ENCODE results near the gene ALKBH4.

The ALKBH4 gene

DNA sequence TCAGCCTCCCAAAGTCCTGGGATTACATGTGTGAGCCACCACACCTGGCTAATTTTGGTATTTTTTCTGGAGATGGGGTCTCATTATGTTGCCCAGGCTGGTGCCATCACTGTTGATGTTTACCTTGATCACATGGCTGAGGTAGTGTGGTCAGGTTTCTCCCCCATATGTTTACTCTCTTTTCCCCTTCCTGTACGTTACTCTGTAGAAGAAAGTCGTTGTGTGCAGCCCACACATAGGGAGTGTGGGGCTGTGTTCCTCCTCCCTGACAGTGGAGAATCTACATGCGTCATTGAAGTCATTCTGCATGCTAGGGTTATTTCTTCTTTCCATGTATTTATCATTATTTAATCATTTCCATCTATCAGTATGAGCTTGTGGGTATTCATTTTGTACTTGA, 47.6 kb downstream of the ALKBH4 start:
- no peaks in the 10 kb centered on the region for H3K27me3 ChIP-seq (replicated peaks; ENCODE audit: insufficient read depth, low read length)
- no peak overlapping the region for H3K9ac ChIP-seq (ENCODE audit: low read length)
- H3K4me1 ChIP-seq (ENCODE audit: low read length): no peaks in the 10 kb centered on the region
- TF ChIP-seq EZH2 (optimal IDR thresholded peaks at IDR 0.05; ENCODE audit: low read depth, low read length) (no peak), EZH2phosphoT487 (IDR thresholded peaks at IDR 0.05; ENCODE audit: low read length) (no peak)
- TF ChIP-seq, protein P1, sequence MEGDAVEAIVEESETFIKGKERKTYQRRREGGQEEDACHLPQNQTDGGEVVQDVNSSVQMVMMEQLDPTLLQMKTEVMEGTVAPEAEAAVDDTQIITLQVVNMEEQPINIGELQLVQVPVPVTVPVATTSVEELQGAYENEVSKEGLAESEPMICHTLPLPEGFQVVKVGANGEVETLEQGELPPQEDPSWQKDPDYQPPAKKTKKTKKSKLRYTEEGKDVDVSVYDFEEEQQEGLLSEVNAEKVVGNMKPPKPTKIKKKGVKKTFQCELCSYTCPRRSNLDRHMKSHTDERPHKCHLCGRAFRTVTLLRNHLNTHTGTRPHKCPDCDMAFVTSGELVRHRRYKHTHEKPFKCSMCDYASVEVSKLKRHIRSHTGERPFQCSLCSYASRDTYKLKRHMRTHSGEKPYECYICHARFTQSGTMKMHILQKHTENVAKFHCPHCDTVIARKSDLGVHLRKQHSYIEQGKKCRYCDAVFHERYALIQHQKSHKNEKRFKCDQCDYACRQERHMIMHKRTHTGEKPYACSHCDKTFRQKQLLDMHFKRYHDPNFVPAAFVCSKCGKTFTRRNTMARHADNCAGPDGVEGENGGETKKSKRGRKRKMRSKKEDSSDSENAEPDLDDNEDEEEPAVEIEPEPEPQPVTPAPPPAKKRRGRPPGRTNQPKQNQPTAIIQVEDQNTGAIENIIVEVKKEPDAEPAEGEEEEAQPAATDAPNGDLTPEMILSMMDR (IDR thresholded peaks at IDR 0.05; ENCODE audit: low read length): no peak
- no peak overlapping the region for H2AFZ ChIP-seq (ENCODE audit: low read length)
- H4K20me1 ChIP-seq (ENCODE audit: insufficient read depth, low read length): no peaks in the 10 kb centered on the region
- H3K4me2 ChIP-seq (ENCODE audit: low read depth, low read length): no peak overlapping the region
- no peaks in the 10 kb centered on the region for H3K9me3 ChIP-seq (replicated peaks; ENCODE audit: insufficient read depth, low read length)
- no peak overlapping the region for H3K4me3 ChIP-seq (ENCODE audit: low read length)
- no peaks in the 10 kb centered on the region for H3F3A ChIP-seq (ENCODE audit: insufficient read depth, low read length)
- no peak for DNase-seq
- no peak overlapping the region for H3K27ac ChIP-seq (ENCODE audit: low read length)
- H3K36me3 ChIP-seq (replicated peaks; ENCODE audit: insufficient read depth, low read length): peaks cover 6% of the 10 kb centered on the region
- no peaks in the 10 kb centered on the region for H3K9me2 ChIP-seq (replicated peaks; ENCODE audit: insufficient read depth, low read length)
- peaks cover 58% of the 10 kb centered on the region for H3K79me2 ChIP-seq (ENCODE audit: low read length)

DNA sequence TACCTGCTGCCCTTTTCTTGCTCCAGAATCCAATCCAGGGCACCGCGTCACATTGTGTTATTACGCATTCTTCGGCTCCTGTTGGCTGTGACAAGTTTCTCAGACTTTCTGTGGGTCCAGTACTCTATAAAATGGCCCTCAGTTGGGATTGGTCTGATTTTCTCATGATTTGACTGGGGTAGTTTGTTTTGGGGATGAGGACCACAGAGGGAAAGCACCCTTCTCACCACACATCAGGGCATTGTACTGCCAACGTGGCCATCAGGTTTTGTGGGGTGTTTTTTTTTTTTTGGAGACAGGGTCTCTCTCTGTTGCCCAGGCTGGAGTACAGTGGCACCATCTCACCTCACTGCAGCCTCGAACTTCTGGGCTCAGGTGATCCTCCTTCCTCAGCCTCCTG, 48.3 kb downstream of the ALKBH4 start:
- no peaks in the 10 kb centered on the region for H3K9me3 ChIP-seq (replicated peaks; ENCODE audit: insufficient read depth, low read length)
- no peak overlapping the region for H2AFZ ChIP-seq (ENCODE audit: low read length)
- H3F3A ChIP-seq (ENCODE audit: insufficient read depth, low read length): no peaks in the 10 kb centered on the region
- H3K4me1 ChIP-seq (ENCODE audit: low read length): no peaks in the 10 kb centered on the region
- H3K27ac ChIP-seq (ENCODE audit: low read length): no peak overlapping the region
- H3K36me3 ChIP-seq (replicated peaks; ENCODE audit: insufficient read depth, low read length): peaks cover 6% of the 10 kb centered on the region
- no peak overlapping the region for H3K4me3 ChIP-seq (ENCODE audit: low read length)
- H3K9me2 ChIP-seq (replicated peaks; ENCODE audit: insufficient read depth, low read length): no peaks in the 10 kb centered on the region
- no peaks in the 10 kb centered on the region for H3K27me3 ChIP-seq (replicated peaks; ENCODE audit: insufficient read depth, low read length)
- H4K20me1 ChIP-seq (ENCODE audit: insufficient read depth, low read length): no peaks in the 10 kb centered on the region
- H3K9ac ChIP-seq (ENCODE audit: low read length): no peak overlapping the region
- DNase-seq: no peak
- TF ChIP-seq, protein P1 (IDR thresholded peaks at IDR 0.05; ENCODE audit: low read length): no peak
- no peak for TF ChIP-seq EZH2phosphoT487 (IDR thresholded peaks at IDR 0.05; ENCODE audit: low read length)
- no peak for TF ChIP-seq EZH2 (optimal IDR thresholded peaks at IDR 0.05; ENCODE audit: low read depth, low read length)
- H3K4me2 ChIP-seq (ENCODE audit: low read depth, low read length): no peak overlapping the region
- peaks cover 65% of the 10 kb centered on the region for H3K79me2 ChIP-seq (ENCODE audit: low read length)

- Histone ChIP-seq H3K79me2 (ENCODE audit: low read length) (peaks cover 69% of the 10 kb centered on the region), H3F3A (ENCODE audit: insufficient read depth, low read length) (no peaks in the 10 kb centered on the region), H3K4me1 (ENCODE audit: low read length) (no peaks in the 10 kb centered on the region), H3K27me3 (replicated peaks; ENCODE audit: insufficient read depth, low read length) (no peaks in the 10 kb centered on the region), H3K4me3 (ENCODE audit: low read length) (no peak overlapping the region), H3K9me2 (replicated peaks; ENCODE audit: insufficient read depth, low read length) (no peaks in the 10 kb centered on the region), H4K20me1 (ENCODE audit: insufficient read depth, low read length) (no peaks in the 10 kb centered on the region), H2AFZ (ENCODE audit: low read length) (no peak overlapping the region), H3K36me3 (replicated peaks; ENCODE audit: insufficient read depth, low read length) (peaks cover 5% of the 10 kb centered on the region), H3K9ac (ENCODE audit: low read length) (no peak overlapping the region), H3K27ac (ENCODE audit: low read length) (no peak overlapping the region), H3K9me3 (replicated peaks; ENCODE audit: insufficient read depth, low read length) (no peaks in the 10 kb centered on the region), H3K4me2 (ENCODE audit: low read depth, low read length) (no peak overlapping the region)
- no peak for TF ChIP-seq EZH2 (optimal IDR thresholded peaks at IDR 0.05; ENCODE audit: low read depth, low read length)
- DNase-seq: no peak
Measured at GRCh38 chr7:102415685-102416225, 48.9 kb downstream of the ALKBH4 start.

DNA sequence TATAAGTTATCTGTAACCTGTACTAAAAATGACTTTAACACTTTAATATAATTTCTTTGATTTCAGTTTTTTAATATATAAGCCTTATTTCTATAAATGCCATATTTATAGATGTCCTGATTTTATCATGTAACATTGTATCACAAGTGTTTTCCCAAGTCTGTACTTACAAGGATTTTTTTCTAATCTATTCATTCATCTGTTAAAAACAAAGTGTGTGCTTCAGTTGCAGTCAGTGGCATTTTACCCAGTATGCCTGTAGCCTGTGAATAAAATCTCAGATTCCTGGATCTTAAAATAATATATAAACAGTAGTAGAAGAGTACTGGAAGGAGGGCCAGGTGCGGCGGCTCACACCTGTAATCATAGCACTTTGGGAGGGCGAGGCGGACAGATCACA, 51.1 kb downstream of the ALKBH4 start:
- Histone ChIP-seq H3K4me3 (ENCODE audit: low read length) (no peak overlapping the region), H4K20me1 (ENCODE audit: insufficient read depth, low read length) (no peaks in the 10 kb centered on the region), H3K27ac (ENCODE audit: low read length) (no peak overlapping the region), H3K9me3 (replicated peaks; ENCODE audit: insufficient read depth, low read length) (no peaks in the 10 kb centered on the region), H3K9ac (ENCODE audit: low read length) (no peak overlapping the region), H2AFZ (ENCODE audit: low read length) (no peak overlapping the region), H3K79me2 (ENCODE audit: low read length) (peaks cover 70% of the 10 kb centered on the region), H3K9me2 (replicated peaks; ENCODE audit: insufficient read depth, low read length) (no peaks in the 10 kb centered on the region), H3F3A (ENCODE audit: insufficient read depth, low read length) (peaks cover 5% of the 10 kb centered on the region; the same call in 1 of the 2 replicates), H3K36me3 (replicated peaks; ENCODE audit: insufficient read depth, low read length) (no peaks in the 10 kb centered on the region; the same call in none of the 2 replicates), H3K27me3 (replicated peaks; ENCODE audit: insufficient read depth, low read length) (no peaks in the 10 kb centered on the region), H3K4me1 (ENCODE audit: low read length) (no peaks in the 10 kb centered on the region), H3K4me2 (ENCODE audit: low read depth, low read length) (no peak overlapping the region)
- DNase-seq: no peak
- TF ChIP-seq EZH2 (optimal IDR thresholded peaks at IDR 0.05; ENCODE audit: low read depth, low read length) (no peak), EZH2phosphoT487 (IDR thresholded peaks at IDR 0.05; ENCODE audit: low read length) (no peak)
- TF ChIP-seq, protein P1 (IDR thresholded peaks at IDR 0.05; ENCODE audit: low read length): no peak

All from MM.1S (cell line).